ENCODE measurements around the gene STAB1. TPM values are rescaled to one million over a fixed set of nuclear protein-coding genes. Genes with fewer than 3 reads are reported as not detected.

STAB1 gene
- total and polyA plus RNA-seq, 7 donors, result 15.9 to 47.5 (median 29.0) TPM

GRCh38 chr3:52512105-52512504 lies 17.0 kb downstream of the STAB1 start:
- DNase-seq (no peak), ATAC-seq (no peak)
- H3K4me3 ChIP-seq, result no peak overlapping the region
- intact Hi-C loops (cut with DNase I), result no loop called here
- H3K9me3 ChIP-seq, result no peaks in the 10 kb centered on the region
- H3K4me1 ChIP-seq, result no peaks in the 10 kb centered on the region
- whole genome bisulfite sequencing, 3 donors, result 48 to 58% (median 53%) methylated on average over 7 to 8 of the region's 8 CpGs
- H3K36me3 ChIP-seq (ENCODE audit: insufficient read depth in 1 of 2, low read depth in 1 of 2), result no peaks in the 10 kb centered on the region
- no peak overlapping the region for H3K27ac ChIP-seq
- H3K27me3 ChIP-seq (ENCODE audit: insufficient read depth in 3 of 3, low read length in 2 of 3), result no peaks in the 10 kb centered on the region
- TF ChIP-seq, protein P1, sequence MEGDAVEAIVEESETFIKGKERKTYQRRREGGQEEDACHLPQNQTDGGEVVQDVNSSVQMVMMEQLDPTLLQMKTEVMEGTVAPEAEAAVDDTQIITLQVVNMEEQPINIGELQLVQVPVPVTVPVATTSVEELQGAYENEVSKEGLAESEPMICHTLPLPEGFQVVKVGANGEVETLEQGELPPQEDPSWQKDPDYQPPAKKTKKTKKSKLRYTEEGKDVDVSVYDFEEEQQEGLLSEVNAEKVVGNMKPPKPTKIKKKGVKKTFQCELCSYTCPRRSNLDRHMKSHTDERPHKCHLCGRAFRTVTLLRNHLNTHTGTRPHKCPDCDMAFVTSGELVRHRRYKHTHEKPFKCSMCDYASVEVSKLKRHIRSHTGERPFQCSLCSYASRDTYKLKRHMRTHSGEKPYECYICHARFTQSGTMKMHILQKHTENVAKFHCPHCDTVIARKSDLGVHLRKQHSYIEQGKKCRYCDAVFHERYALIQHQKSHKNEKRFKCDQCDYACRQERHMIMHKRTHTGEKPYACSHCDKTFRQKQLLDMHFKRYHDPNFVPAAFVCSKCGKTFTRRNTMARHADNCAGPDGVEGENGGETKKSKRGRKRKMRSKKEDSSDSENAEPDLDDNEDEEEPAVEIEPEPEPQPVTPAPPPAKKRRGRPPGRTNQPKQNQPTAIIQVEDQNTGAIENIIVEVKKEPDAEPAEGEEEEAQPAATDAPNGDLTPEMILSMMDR (IDR thresholded peaks at IDR 0.05), result no peak

- Histone ChIP-seq H3K27ac (no peak overlapping the region), H3K9me3 (no peaks in the 10 kb centered on the region), H3K4me1 (no peaks in the 10 kb centered on the region), H3K4me3 (no peak overlapping the region), H3K27me3 (ENCODE audit: insufficient read depth in 3 of 3, low read length in 2 of 3) (no peaks in the 10 kb centered on the region), H3K36me3 (ENCODE audit: insufficient read depth in 1 of 2, low read depth in 1 of 2) (no peaks in the 10 kb centered on the region)
- ATAC-seq (no peak), DNase-seq (no peak)
- TF ChIP-seq, protein P1 (IDR thresholded peaks at IDR 0.05), result no peak
- intact Hi-C loops (cut with DNase I), result no loop called here
- WGBS, 3 donors, result 72 to 79% (median 78%) methylated on average over 14 to 17 of the region's 17 CpGs
Measured at GRCh38 chr3:52512727-52513126, 17.6 kb downstream of the STAB1 start.

DNA sequence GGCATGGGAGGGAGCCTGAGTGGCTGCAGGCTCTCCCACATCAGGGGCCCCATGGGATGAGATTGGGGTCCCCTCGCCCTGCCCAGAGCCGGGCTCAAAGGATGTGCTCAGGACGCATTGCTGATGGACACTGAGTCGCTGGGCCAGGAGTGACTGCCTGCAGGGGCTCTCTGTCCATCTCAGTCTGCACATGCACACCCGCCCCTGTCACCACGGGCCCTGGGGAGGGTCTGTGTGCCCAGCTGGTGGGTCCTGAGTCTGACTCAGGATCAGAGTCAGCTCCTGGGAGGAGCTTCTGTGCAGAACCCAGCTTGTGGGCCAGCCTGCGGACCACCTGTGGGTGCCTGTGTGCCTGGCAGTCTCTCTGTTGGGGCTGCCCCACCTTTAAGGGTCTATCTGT lies 18.1 kb downstream of the STAB1 start:
- H3K4me3 ChIP-seq, result no peak overlapping the region
- no peak for DNase-seq
- 83 to 97% (median 90%) methylated on average over 5 to 7 of the region's 7 CpGs for WGBS, 3 donors
- H3K27ac ChIP-seq, result no peak overlapping the region
- no peaks in the 10 kb centered on the region for H3K9me3 ChIP-seq
- H3K27me3 ChIP-seq (ENCODE audit: insufficient read depth in 3 of 3, low read length in 2 of 3), result no peaks in the 10 kb centered on the region
- no peaks in the 10 kb centered on the region for H3K36me3 ChIP-seq (ENCODE audit: insufficient read depth in 1 of 2, low read depth in 1 of 2)
- H3K4me1 ChIP-seq, result no peaks in the 10 kb centered on the region
- no peak for ATAC-seq
- TF ChIP-seq, protein P1 (IDR thresholded peaks at IDR 0.05), result no peak
- intact Hi-C loops (cut with DNase I), result no loop called here

DNA sequence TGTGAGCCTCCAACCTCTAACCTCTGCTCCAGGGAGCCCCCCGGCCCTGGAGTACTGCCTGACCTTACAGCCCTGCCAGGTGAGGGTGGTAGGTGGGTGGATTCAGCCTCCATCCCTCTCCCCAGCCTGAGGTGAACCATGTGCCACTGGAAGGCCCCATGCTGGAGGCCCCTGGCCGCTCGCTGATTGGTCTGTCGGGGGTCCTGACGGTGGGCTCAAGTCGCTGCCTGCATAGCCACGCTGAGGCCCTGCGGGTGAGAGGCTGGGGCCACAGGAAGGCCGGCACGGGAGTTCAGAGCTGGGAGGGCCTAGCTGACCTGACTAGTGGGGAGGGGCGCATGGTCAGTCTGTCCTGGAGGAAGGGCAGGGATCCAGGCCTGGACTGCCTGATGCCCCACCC lies 19.4 kb downstream of the STAB1 start:
- WGBS, 3 donors, result 75 to 90% (median 84%) methylated on average over 11 of the region's 11 CpGs
- ATAC-seq, result no peak
- intact Hi-C loops (cut with DNase I), result no loop called here
- Histone ChIP-seq H3K9me3 (no peaks in the 10 kb centered on the region), H3K4me3 (no peak overlapping the region), H3K27ac (no peak overlapping the region), H3K36me3 (ENCODE audit: insufficient read depth in 1 of 2, low read depth in 1 of 2) (no peaks in the 10 kb centered on the region), H3K27me3 (ENCODE audit: insufficient read depth in 3 of 3, low read length in 2 of 3) (no peaks in the 10 kb centered on the region), H3K4me1 (no peaks in the 10 kb centered on the region)
- TF ChIP-seq, protein P1 (IDR thresholded peaks at IDR 0.05), result no peak
- no peak for DNase-seq

DNA sequence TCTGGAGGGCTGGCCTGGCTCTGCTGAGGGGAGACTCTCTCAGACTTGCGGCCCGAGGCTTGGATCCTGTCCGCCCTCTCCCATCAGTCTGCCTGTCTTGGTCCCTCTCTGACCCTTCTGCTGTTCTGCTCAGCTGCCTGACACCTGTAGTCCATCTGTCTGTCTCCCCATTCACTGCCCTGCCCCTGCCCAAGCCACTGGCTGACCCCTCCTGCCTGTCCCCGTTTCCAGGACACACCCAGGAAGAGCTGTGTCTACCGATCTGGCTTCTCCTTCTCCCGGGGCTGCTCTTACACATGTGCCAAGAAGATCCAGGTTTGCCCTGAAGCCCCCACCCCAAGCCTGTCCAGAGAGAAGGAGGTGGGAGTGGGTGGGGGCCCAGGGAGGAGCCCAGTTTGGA lies 20.1 kb downstream of the STAB1 start:
- H3K4me1 ChIP-seq, result no peaks in the 10 kb centered on the region
- no peak overlapping the region for H3K27ac ChIP-seq
- ATAC-seq, result no peak
- no peak overlapping the region for H3K4me3 ChIP-seq
- DNase-seq, result no peak
- TF ChIP-seq, protein P1 (IDR thresholded peaks at IDR 0.05), result no peak
- no peaks in the 10 kb centered on the region for H3K27me3 ChIP-seq (ENCODE audit: insufficient read depth in 3 of 3, low read length in 2 of 3)
- no peaks in the 10 kb centered on the region for H3K9me3 ChIP-seq
- WGBS, 3 donors, result 50 to 66% (median 58%) methylated on average over 6 of the region's 6 CpGs
- intact Hi-C loops (cut with DNase I), result no loop called here
- H3K36me3 ChIP-seq (ENCODE audit: insufficient read depth in 1 of 2, low read depth in 1 of 2), result no peaks in the 10 kb centered on the region

Measured in psoas muscle (tissue), 8 donors.